ENCODE data around the gene GPATCH2.

GRCh38 chr1:217577336-217577735 lies 53.6 kb downstream of the GPATCH2 start:
- TF ChIP-seq CTCF (IDR thresholded peaks at IDR 0.05) (no peak), POLR2A (IDR thresholded peaks at IDR 0.05) (no peak)

Measured in suprapubic skin (tissue), 3 donors.